Measurements from ENCODE around the gene CLSTN2.

Gene CLSTN2

GRCh38 chr3:140487566-140487965 is 552.6 kb downstream of the CLSTN2 start:
- H3K36me3 ChIP-seq (replicated peaks; ENCODE audit: insufficient read depth, low read length): no peaks in the 10 kb centered on the region
- no peaks in the 10 kb centered on the region for H3K4me1 ChIP-seq (ENCODE audit: low read length)
- no peak overlapping the region for H3K27ac ChIP-seq (ENCODE audit: low read length)
- H3K79me2 ChIP-seq (ENCODE audit: low read length): no peaks in the 10 kb centered on the region
- no peaks in the 10 kb centered on the region for H3K27me3 ChIP-seq (replicated peaks; ENCODE audit: insufficient read depth, low read length)
- H3K9ac ChIP-seq (ENCODE audit: low read length): no peak overlapping the region
- H4K20me1 ChIP-seq (ENCODE audit: insufficient read depth, low read length): no peaks in the 10 kb centered on the region
- no peak overlapping the region for H3K4me3 ChIP-seq (ENCODE audit: low read length)
- H3K4me2 ChIP-seq (ENCODE audit: low read depth, low read length): no peak overlapping the region
- no peaks in the 10 kb centered on the region for H3F3A ChIP-seq (ENCODE audit: insufficient read depth, low read length)
- TF ChIP-seq EZH2phosphoT487 (IDR thresholded peaks at IDR 0.05; ENCODE audit: low read length) (no peak), EZH2 (optimal IDR thresholded peaks at IDR 0.05; ENCODE audit: low read depth, low read length) (no peak), CTCF (IDR thresholded peaks at IDR 0.05; ENCODE audit: low read length) (no peak)
- H3K9me2 ChIP-seq (replicated peaks; ENCODE audit: insufficient read depth, low read length): no peaks in the 10 kb centered on the region
- H3K9me3 ChIP-seq (replicated peaks; ENCODE audit: insufficient read depth, low read length): no peaks in the 10 kb centered on the region
- DNase-seq: no peak
- no peak overlapping the region for H2AFZ ChIP-seq (ENCODE audit: low read length)

GRCh38 chr3:140493271-140493670 is 558.3 kb downstream of the CLSTN2 start:
- no peak for TF ChIP-seq CTCF (IDR thresholded peaks at IDR 0.05; ENCODE audit: low read length)
- Histone ChIP-seq H2AFZ (ENCODE audit: low read length) (no peak overlapping the region), H4K20me1 (ENCODE audit: insufficient read depth, low read length) (no peaks in the 10 kb centered on the region), H3K4me1 (ENCODE audit: low read length) (no peaks in the 10 kb centered on the region), H3K36me3 (replicated peaks; ENCODE audit: insufficient read depth, low read length) (no peaks in the 10 kb centered on the region), H3K27ac (ENCODE audit: low read length) (no peak overlapping the region), H3K79me2 (ENCODE audit: low read length) (no peaks in the 10 kb centered on the region), H3K9me2 (replicated peaks; ENCODE audit: insufficient read depth, low read length) (no peaks in the 10 kb centered on the region), H3K27me3 (replicated peaks; ENCODE audit: insufficient read depth, low read length) (no peaks in the 10 kb centered on the region), H3K4me2 (ENCODE audit: low read depth, low read length) (no peak overlapping the region), H3F3A (ENCODE audit: insufficient read depth, low read length) (no peaks in the 10 kb centered on the region), H3K4me3 (ENCODE audit: low read length) (no peak overlapping the region), H3K9me3 (replicated peaks; ENCODE audit: insufficient read depth, low read length) (no peaks in the 10 kb centered on the region), H3K9ac (ENCODE audit: low read length) (no peak overlapping the region)
- DNase-seq: no peak

- H3K9me2 ChIP-seq (replicated peaks; ENCODE audit: insufficient read depth, low read length): no peaks in the 10 kb centered on the region
- H3K4me3 ChIP-seq (ENCODE audit: low read length): no peak overlapping the region
- no peaks in the 10 kb centered on the region for H3K27me3 ChIP-seq (replicated peaks; ENCODE audit: insufficient read depth, low read length)
- no peak overlapping the region for H2AFZ ChIP-seq (ENCODE audit: low read length)
- TF ChIP-seq CTCF (IDR thresholded peaks at IDR 0.05; ENCODE audit: low read length) (no peak), EZH2phosphoT487 (IDR thresholded peaks at IDR 0.05; ENCODE audit: low read length) (no peak), EZH2 (optimal IDR thresholded peaks at IDR 0.05; ENCODE audit: low read depth, low read length) (no peak)
- H3K4me2 ChIP-seq (ENCODE audit: low read depth, low read length): no peak overlapping the region
- no peak overlapping the region for H3K9ac ChIP-seq (ENCODE audit: low read length)
- no peaks in the 10 kb centered on the region for H3F3A ChIP-seq (ENCODE audit: insufficient read depth, low read length)
- no peak for DNase-seq
- H3K79me2 ChIP-seq (ENCODE audit: low read length): no peaks in the 10 kb centered on the region
- no peaks in the 10 kb centered on the region for H3K36me3 ChIP-seq (replicated peaks; ENCODE audit: insufficient read depth, low read length)
- H4K20me1 ChIP-seq (ENCODE audit: insufficient read depth, low read length): no peaks in the 10 kb centered on the region
- H3K27ac ChIP-seq (ENCODE audit: low read length): no peak overlapping the region
- H3K4me1 ChIP-seq (ENCODE audit: low read length): no peaks in the 10 kb centered on the region
- no peaks in the 10 kb centered on the region for H3K9me3 ChIP-seq (replicated peaks; ENCODE audit: insufficient read depth, low read length)
These were observed 560.0 kb downstream of the CLSTN2 start for GRCh38 chr3:140494970-140495369.

All from MM.1S (cell line).